WTC11 (cell line): ENCODE measurements around the gene LDLRAD2.

ENCODE experiments used
- RORB ChIP-seq: fragments of 250-450 bp; sonication (Bioruptor Pico); IDR thresholded peaks from 2 replicates; pipeline ENCODE4 v1.9.0; 2021; ENCODE audit warnings: mild to moderate bottlenecking
- ZNF423 ChIP-seq: fragments of 250-450 bp; sonication (Bioruptor Pico); IDR thresholded peaks from 2 replicates; pipeline ENCODE4 v2.1.2; 2022; ENCODE audit warnings: mild to moderate bottlenecking, moderate library complexity
- TF ChIP-seq, protein P1 (sequence below): fragments of 200-600 bp; IDR thresholded peaks from 2 replicates; pipeline ENCODE4 v1.8.0; 2022; ENCODE audit warnings: antibody characterized with exemption
- TF ChIP-seq, protein P2 (sequence below): sonication (generic); formaldehyde crosslinking; conservative IDR thresholded peaks from 2 replicates; pipeline ENCODE4 v1.8.1; 2022; ENCODE audit warnings: mild to moderate bottlenecking, missing genetic modification reagents
- TF ChIP-seq, protein P3 (sequence below): sonication (generic); formaldehyde crosslinking; IDR thresholded peaks from 2 replicates; pipeline ENCODE4 v1.8.0; 2022; ENCODE audit warnings: mild to moderate bottlenecking, missing genetic modification reagents
- TF ChIP-seq, protein P4 (sequence below): fragments of 250-450 bp; sonication (Bioruptor Pico); IDR thresholded peaks from 2 replicates; pipeline ENCODE4 v2.1.2; 2022; ENCODE audit warnings: mild to moderate bottlenecking, moderate library complexity
- TF ChIP-seq, protein P5 (sequence below): sonication (generic); formaldehyde crosslinking; IDR thresholded peaks from 2 replicates; pipeline ENCODE4 v1.8.0; 2022; ENCODE audit warnings: mild to moderate bottlenecking, missing genetic modification reagents

DNA sequence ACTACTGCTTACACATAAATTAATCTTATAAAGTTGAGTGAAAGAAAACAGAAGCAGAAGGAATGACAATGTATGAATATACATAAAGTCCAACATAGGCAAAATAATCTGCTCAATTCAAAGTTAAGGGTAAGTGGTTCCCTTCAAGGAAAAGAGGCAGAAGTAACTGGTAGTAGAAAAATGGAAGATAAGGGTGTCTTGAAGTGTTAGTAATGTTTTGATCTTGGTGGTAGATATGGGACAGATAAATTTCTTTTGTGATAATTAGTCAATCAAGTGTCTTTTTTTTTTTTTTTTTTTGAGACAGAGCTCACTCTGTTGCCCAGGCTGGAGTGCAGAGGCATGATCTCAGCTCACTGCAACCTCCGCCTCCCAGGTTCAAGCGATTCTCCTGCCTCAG is 41.9 kb upstream of the LDLRAD2 start:
- TF ChIP-seq, protein P1, sequence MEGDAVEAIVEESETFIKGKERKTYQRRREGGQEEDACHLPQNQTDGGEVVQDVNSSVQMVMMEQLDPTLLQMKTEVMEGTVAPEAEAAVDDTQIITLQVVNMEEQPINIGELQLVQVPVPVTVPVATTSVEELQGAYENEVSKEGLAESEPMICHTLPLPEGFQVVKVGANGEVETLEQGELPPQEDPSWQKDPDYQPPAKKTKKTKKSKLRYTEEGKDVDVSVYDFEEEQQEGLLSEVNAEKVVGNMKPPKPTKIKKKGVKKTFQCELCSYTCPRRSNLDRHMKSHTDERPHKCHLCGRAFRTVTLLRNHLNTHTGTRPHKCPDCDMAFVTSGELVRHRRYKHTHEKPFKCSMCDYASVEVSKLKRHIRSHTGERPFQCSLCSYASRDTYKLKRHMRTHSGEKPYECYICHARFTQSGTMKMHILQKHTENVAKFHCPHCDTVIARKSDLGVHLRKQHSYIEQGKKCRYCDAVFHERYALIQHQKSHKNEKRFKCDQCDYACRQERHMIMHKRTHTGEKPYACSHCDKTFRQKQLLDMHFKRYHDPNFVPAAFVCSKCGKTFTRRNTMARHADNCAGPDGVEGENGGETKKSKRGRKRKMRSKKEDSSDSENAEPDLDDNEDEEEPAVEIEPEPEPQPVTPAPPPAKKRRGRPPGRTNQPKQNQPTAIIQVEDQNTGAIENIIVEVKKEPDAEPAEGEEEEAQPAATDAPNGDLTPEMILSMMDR: no peak
- TF ChIP-seq, protein P2, sequence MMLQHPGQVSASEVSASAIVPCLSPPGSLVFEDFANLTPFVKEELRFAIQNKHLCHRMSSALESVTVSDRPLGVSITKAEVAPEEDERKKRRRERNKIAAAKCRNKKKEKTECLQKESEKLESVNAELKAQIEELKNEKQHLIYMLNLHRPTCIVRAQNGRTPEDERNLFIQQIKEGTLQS (CRISPR knock-in tag): no peak
- TF ChIP-seq, protein P3, sequence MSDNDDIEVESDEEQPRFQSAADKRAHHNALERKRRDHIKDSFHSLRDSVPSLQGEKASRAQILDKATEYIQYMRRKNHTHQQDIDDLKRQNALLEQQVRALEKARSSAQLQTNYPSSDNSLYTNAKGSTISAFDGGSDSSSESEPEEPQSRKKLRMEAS (CRISPR knock-in tag): no peak
- TF ChIP-seq ZNF423 (CRISPR knock-in tag) (no peak), RORB (CRISPR knock-in tag) (no peak)
- TF ChIP-seq, protein P4, sequence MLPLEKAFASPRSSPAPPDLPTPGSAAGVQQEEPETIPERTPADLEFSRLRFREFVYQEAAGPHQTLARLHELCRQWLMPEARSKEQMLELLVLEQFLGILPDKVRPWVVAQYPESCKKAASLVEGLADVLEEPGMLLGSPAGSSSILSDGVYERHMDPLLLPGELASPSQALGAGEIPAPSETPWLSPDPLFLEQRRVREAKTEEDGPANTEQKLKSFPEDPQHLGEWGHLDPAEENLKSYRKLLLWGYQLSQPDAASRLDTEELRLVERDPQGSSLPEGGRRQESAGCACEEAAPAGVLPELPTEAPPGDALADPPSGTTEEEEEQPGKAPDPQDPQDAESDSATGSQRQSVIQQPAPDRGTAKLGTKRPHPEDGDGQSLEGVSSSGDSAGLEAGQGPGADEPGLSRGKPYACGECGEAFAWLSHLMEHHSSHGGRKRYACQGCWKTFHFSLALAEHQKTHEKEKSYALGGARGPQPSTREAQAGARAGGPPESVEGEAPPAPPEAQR (CRISPR knock-in tag): no peak
- TF ChIP-seq, protein P5, sequence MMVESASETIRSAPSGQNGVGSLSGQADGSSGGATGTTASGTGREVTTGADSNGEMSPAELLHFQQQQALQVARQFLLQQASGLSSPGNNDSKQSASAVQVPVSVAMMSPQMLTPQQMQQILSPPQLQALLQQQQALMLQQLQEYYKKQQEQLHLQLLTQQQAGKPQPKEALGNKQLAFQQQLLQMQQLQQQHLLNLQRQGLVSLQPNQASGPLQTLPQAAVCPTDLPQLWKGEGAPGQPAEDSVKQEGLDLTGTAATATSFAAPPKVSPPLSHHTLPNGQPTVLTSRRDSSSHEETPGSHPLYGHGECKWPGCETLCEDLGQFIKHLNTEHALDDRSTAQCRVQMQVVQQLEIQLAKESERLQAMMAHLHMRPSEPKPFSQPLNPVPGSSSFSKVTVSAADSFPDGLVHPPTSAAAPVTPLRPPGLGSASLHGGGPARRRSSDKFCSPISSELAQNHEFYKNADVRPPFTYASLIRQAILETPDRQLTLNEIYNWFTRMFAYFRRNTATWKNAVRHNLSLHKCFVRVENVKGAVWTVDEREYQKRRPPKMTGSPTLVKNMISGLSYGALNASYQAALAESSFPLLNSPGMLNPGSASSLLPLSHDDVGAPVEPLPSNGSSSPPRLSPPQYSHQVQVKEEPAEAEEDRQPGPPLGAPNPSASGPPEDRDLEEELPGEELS (CRISPR knock-in tag): no peak
